Pancreas (tissue), 10 donors: ENCODE measurements around the gene CCDC40. TPM values are rescaled to one million over a fixed set of nuclear protein-coding genes. Genes with fewer than 3 reads are reported as not detected.

ENCODE experiments used
- ATAC-seq, 4 donors: fragments of 200-7000 bp; cut with Tn5 transposase; one replicate each; pipeline versions ENCODE4 v1.8.0 to v1.9.1; 2020; ENCODE audit warnings: mild to moderate bottlenecking in 4 of 4, moderate library complexity in 4 of 4
- DNase-seq, 6 donors: peaks; one replicate each; pipeline ENCODE4 v3.0.0-alpha.2; 2020
- FAIRE-seq: peaks from 2 replicates; lab custom pipeline; 2012; peaks lifted over from hg19 to GRCh38; lab: Jason Lieb, UNC
- H3K27ac ChIP-seq, 4 donors: fragments of 200-600 bp; sonication (generic); 1 replicate in 3 of 4; 2 replicates in 1 of 4; pipeline versions ENCODE4 v1.5.0 to v1.8.0; 2020
- H3K27me3 ChIP-seq, 4 donors: fragments of 200-600 bp; one replicate each; pipeline ENCODE4 v1.8.0; 2021
- H3K36me3 ChIP-seq, 3 donors: fragments of 200-600 bp; sonication (generic) in 1 of 3; one replicate each; pipeline versions ENCODE4 v1.5.0 to v1.8.0; 2020 to 2021
- H3K4me1 ChIP-seq, 3 donors: fragments of 200-600 bp; one replicate each; pipeline ENCODE4 v1.8.0; 2021
- H3K4me3 ChIP-seq, 4 donors: fragments of 200-600 bp; sonication (generic) in 2 of 4; one replicate each; pipeline versions ENCODE4 v1.5.0 to v1.8.0; 2020 to 2021
- H3K9me3 ChIP-seq, 4 donors: fragments of 200-600 bp; one replicate each; pipeline ENCODE4 v1.8.0; 2021
- CTCF ChIP-seq, 4 donors: fragments of 200-600 bp; sonication (generic) in 3 of 4; IDR thresholded peaks; one replicate each; pipeline versions ENCODE4 v1.5.0 to v1.8.0; 2021; ENCODE audit warnings: antibody characterized with exemption in 4 of 4
- WGBS, 2 donors: extraction: QIAGEN DNeasy Blood & Tissue Kit; methylation state at CpG; one replicate each; pipeline ENCODE4 v1.1.7; 2013; 5-methylcytosine and 5-hydroxymethylcytosine counted together
- intact Hi-C, 3 donors: fragments of 100-400 bp; cut with DNase I; formaldehyde crosslinking; loops; one replicate each; pipeline versions ENCODE4 v1.11.1 to v1.14.2; 2022
- polyA plus RNA-seq, 2 donors: library from polyadenylated mRNA; stranded (reverse); fragments of 200-250 nt; gene quantifications; one replicate each; pipeline ENCODE4 v1.2.3, GENCODE V29; 2013
- total RNA-seq, 6 donors: library from RNA; stranded (reverse); fragmentation: NEBNext Ultra II Directional in 4 of 6; extraction: Animal tissue kit (Norgen Biotek cat#: 25700) in 4 of 6; gene quantifications; one replicate each; pipeline versions ENCODE4 v1.2.1 to v1.2.4, GENCODE V29; 2021 to 2023
- donor health status: healthy with polysubstance abuse.
- donor health status: DM: no; HTN: no; CAD: no; lungs with moderate emphysema.
- donor health status: DM: no; HTN: no; CAD: no.
- donor health status: control.
- donor health status: control.
- donor health status: Bipolar disorder and iron deficiency.
- donor health status: DM: yes; HTN: yes; CAD: no.
- donor health status: DM: no; HTN: no; CAD: no.
- donor health status: DM: no; HTN: no; CAD: no.
- donor health status: DM: yes; HTN: yes; CAD: no.

The CCDC40 gene
- total and polyA plus RNA-seq, 8 donors = 1.9 to 12.3 (median 3.4) TPM

DNA sequence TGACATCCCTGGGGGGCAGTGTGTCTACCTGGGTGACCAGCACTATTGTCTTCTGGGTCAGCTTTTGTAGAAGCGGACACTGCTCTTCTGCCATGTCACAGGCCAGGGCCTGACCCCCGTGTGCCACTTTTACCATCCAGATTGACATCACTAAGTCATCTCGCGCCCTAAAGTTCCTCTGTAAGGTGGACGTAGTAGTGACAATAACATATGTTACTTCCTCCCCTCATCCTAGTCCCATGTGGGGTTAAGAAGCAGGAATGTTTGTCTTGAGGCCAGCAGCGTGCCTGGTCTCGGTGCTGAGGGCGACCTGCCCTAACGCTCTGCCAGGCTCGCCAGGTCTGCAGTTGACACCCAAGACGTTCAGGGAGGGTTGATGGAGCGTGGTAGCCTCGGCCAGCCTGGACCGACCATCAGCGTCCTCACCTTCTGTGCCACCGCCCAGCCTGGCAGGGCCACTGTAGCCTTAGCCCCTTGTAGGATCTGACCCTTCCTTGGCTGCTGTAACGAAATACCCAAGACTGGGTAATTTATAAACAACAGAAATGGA is 85.7 kb downstream of the CCDC40 start:
- no peak for TF ChIP-seq CTCF (IDR thresholded peaks at IDR 0.05)
- no peaks in the 10 kb centered on the region for H3K9me3 ChIP-seq
- no peaks in the 10 kb centered on the region for H3K27me3 ChIP-seq
- H3K27ac ChIP-seq = no peak overlapping the region
- WGBS, 2 donors = 86 to 89% methylated on average over 17 of the region's 17 CpGs
- intact Hi-C loops = no loop called here
- ATAC-seq = no peak
- DNase-seq = no peak
- H3K36me3 ChIP-seq = no peaks in the 10 kb centered on the region
- peaks cover 0 to 6% (median 0%) of the 10 kb centered on the region in 3 donors for H3K4me1 ChIP-seq
- no peak for FAIRE-seq
- no peak overlapping the region for H3K4me3 ChIP-seq

DNA sequence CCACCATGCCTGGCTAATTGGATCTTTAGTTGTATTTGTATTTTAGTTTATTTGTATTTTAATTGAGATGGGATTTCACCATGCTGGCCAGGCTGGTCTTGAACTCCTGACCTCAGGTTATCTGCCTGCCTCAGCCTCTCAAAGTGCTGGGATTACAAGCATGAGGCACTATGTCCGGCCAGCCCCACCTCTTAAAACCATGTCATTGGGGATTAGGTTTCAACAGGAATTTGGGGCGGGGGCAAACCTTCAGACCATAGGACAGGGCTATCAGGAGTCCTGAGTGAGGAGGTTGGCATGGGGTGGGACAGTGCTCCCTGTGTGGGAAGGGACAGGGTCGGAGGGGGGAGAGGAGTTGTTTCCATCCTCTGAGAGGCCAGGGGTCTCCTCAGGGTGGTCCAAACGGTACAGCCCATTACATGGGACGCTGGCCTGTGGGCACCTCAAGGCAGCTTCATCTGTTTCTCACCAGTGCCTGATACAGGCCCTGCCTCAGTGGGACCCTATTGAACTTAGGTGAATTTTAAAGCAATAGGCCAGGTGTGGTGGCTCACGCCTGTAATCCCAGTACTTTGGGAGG is 86.6 kb downstream of the CCDC40 start:
- Histone ChIP-seq H3K4me1 (peaks cover 0 to 6% (median 0%) of the 10 kb centered on the region in 3 donors), H3K4me3 (no peak overlapping the region), H3K9me3 (no peaks in the 10 kb centered on the region), H3K27me3 (no peaks in the 10 kb centered on the region), H3K36me3 (no peaks in the 10 kb centered on the region), H3K27ac (no peak overlapping the region)
- ATAC-seq (no peak), FAIRE-seq (no peak), DNase-seq (no peak)
- WGBS, 2 donors = 85 to 86% methylated on average over 6 of the region's 6 CpGs
- no peak for TF ChIP-seq CTCF (IDR thresholded peaks at IDR 0.05)
- intact Hi-C loops = no loop called here

DNA sequence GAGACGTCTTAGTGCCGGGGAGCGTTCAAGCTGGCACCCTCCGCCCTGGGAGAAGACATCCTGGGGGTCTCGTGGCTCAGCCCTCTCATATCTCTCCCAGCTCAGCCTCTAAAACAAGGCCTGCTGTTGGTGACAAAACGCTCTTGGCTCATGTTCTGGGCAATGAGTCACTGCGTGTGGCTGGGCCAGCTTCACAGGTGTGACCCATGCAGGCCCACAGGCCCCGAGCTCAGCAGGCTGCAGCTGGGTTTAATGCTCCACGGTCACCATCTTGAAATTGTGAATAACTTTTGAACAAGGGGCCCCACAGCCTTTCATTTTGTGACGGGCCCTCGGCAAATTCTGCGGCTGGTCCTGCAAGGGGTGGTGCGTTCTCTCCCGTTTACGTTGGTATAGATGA is 87.3 kb downstream of the CCDC40 start:
- 67 to 71% methylated on average over 15 of the region's 15 CpGs for WGBS, 2 donors
- Histone ChIP-seq H3K4me3 (no peak overlapping the region), H3K36me3 (no peaks in the 10 kb centered on the region), H3K4me1 (peaks cover 0 to 6% (median 0%) of the 10 kb centered on the region in 3 donors), H3K27ac (peak overlapping the region in 2 of 4 donors; percentile 0 to 36), H3K9me3 (no peaks in the 10 kb centered on the region), H3K27me3 (no peaks in the 10 kb centered on the region)
- no peak for TF ChIP-seq CTCF (IDR thresholded peaks at IDR 0.05)
- intact Hi-C loops = no loop called here
- peak in 4 of 6 donors; percentile 63 to 83 (median 72) for DNase-seq
- FAIRE-seq = no peak
- peak; percentile 74 to 84 (median 82) for ATAC-seq

GRCh38 chr17:80124351-80124981 is 88.0 kb downstream of the CCDC40 start:
- H3K4me1 ChIP-seq = peaks cover 0 to 6% (median 0%) of the 10 kb centered on the region in 3 donors
- intact Hi-C loops = no loop called here
- H3K27me3 ChIP-seq = no peaks in the 10 kb centered on the region
- DNase-seq (peak in 3 of 6 donors; percentile 29 to 52 (median 34)), ATAC-seq (peak; percentile 47 to 84 (median 76)), FAIRE-seq (no peak)
- no peak overlapping the region for H3K4me3 ChIP-seq
- H3K27ac ChIP-seq = peak overlapping the region in 3 of 4 donors; percentile 0 to 52 (median 36)
- peak in 3 of 4 donors; percentile 9 to 34 (median 22) for TF ChIP-seq CTCF (IDR thresholded peaks at IDR 0.05)
- no peaks in the 10 kb centered on the region for H3K36me3 ChIP-seq
- WGBS, 2 donors = 33 to 51% methylated on average over 15 of the region's 15 CpGs
- no peaks in the 10 kb centered on the region for H3K9me3 ChIP-seq
